K562 (cell line): ENCODE measurements around the gene USP32. TPM values are rescaled to one million over a fixed set of nuclear protein-coding genes. Genes with fewer than 3 reads are reported as not detected.
A peak's percentile ranks its signal among the peaks of the same experiment; 100 is the strongest.

Experiments used
- ARNT ChIP-seq, 2 experiments: fragments of 450-650 bp; IDR thresholded peaks; 2 replicates each; pipeline ENCODE4 v1.6.1; 2016; ENCODE audit warnings: mild to moderate bottlenecking in 1 of 2
- CEBPB ChIP-seq: fragments of 450-650 bp; IDR thresholded peaks from 2 replicates; pipeline ENCODE4 v1.6.1; 2016; ENCODE audit warnings: missing genetic modification characterization, missing compliant biosample characterization
- CREM ChIP-seq: IDR thresholded peaks from 2 replicates; pipeline ENCODE4 v1.6.1; 2014; ENCODE audit warnings: antibody characterized with exemption, low read depth
- E2F5 ChIP-seq: sonication (generic); formaldehyde crosslinking; IDR thresholded peaks from 2 replicates; pipeline ENCODE4 v1.8.0; 2022; ENCODE audit warnings: mild to moderate bottlenecking, missing genetic modification reagents
- ETV6 ChIP-seq, 3 experiments: fragments of 150-350 bp in 1 of 3; sonication (generic) in 1 of 3; formaldehyde crosslinking in 1 of 3; IDR thresholded peaks; 2 replicates each; pipeline versions ENCODE4 v1.6.1 to v1.8.0; 2014 to 2022; ENCODE audit warnings: borderline replicate concordance in 2 of 3, low read depth in 2 of 3, antibody characterized with exemption in 1 of 3, low read length in 1 of 3, mild to moderate bottlenecking in 1 of 3, missing genetic modification reagents in 1 of 3
- FOS ChIP-seq: IDR thresholded peaks from 3 replicates; pipeline ENCODE4 v1.6.1; 2011; ENCODE audit not compliant: insufficient read length; ENCODE audit errors: extremely low read depth
- FOXA3 ChIP-seq, 2 experiments: fragments of 450-650 bp in 1 of 2; sonication (generic) in 1 of 2; formaldehyde crosslinking; IDR thresholded peaks in 1 of 2; conservative IDR thresholded peaks in 1 of 2; 2 replicates each; pipeline versions ENCODE4 v1.4.0 to v1.8.0; 2020 to 2022; ENCODE audit warnings: mild to moderate bottlenecking in 2 of 2, missing genetic modification reagents in 1 of 2
- GTF2B ChIP-seq: IDR thresholded peaks from 2 replicates; pipeline ENCODE4 v1.6.1; 2011; ENCODE audit not compliant: insufficient read length; ENCODE audit errors: extremely low read depth
- MBD2 ChIP-seq: sonication (generic); IDR thresholded peaks from 2 replicates; pipeline ENCODE4 v1.6.1; 2016; ENCODE audit warnings: low read depth, borderline replicate concordance
- MCM5 ChIP-seq: fragments of 450-650 bp; IDR thresholded peaks from 2 replicates; pipeline ENCODE4 v1.6.1; 2016; ENCODE audit warnings: low read depth
- NCOA2 ChIP-seq, 2 experiments: fragments of 450-650 bp; IDR thresholded peaks; 2 replicates each; pipeline ENCODE4 v1.6.1; 2018; ENCODE audit warnings: mild to moderate bottlenecking in 2 of 2, moderate library complexity in 1 of 2; ENCODE audit not compliant: partially characterized antibody in 2 of 2
- OTX1 ChIP-seq: fragments of 450-650 bp; formaldehyde crosslinking; IDR thresholded peaks from 2 replicates; pipeline ENCODE4 v1.4.0; 2022; ENCODE audit warnings: mild to moderate bottlenecking
- POLR2AphosphoS2 ChIP-seq: IDR thresholded peaks from 2 replicates; pipeline ENCODE4 v1.6.1; 2012; ENCODE audit warnings: low read length, improper control_type of control experiment
- RBM15 ChIP-seq: fragments of 200-400 bp; formaldehyde crosslinking; IDR thresholded peaks from 2 replicates; pipeline ENCODE4 v1.6.1; 2018; ENCODE audit warnings: mild to moderate bottlenecking, low read length, moderate library complexity; ENCODE audit not compliant: insufficient read depth
- RBM34 ChIP-seq: fragments of 200-400 bp; formaldehyde crosslinking; IDR thresholded peaks from 2 replicates; pipeline ENCODE4 v1.6.1; 2018; ENCODE audit warnings: low read length, borderline replicate concordance; ENCODE audit not compliant: insufficient read depth
- SMAD2 ChIP-seq: fragments of 150-350 bp; IDR thresholded peaks from 2 replicates; pipeline ENCODE4 v1.6.1; 2014; ENCODE audit warnings: low read depth, mild to moderate bottlenecking, low read length
- SMARCC2 ChIP-seq: fragments of 450-650 bp; IDR thresholded peaks from 2 replicates; pipeline ENCODE4 v1.6.1; 2017; ENCODE audit warnings: antibody characterized with exemption, moderate library complexity, mild to moderate bottlenecking, low read depth
- SOX6 ChIP-seq: fragments of 450-650 bp; IDR thresholded peaks from 2 replicates; pipeline ENCODE4 v1.6.1; 2014; ENCODE audit warnings: mild to moderate bottlenecking
- SP1 ChIP-seq: sonication (generic); formaldehyde crosslinking; IDR thresholded peaks from 2 replicates; pipeline ENCODE4 v1.8.1; 2022; ENCODE audit warnings: mild to moderate bottlenecking, missing genetic modification reagents
- ZKSCAN8 ChIP-seq: fragments of 200-800 bp; sonication (Bioruptor generic); IDR thresholded peaks from 2 replicates; pipeline ENCODE4 v1.6.1; 2016; ENCODE audit warnings: missing genetic modification characterization, missing compliant biosample characterization
- ZNF140 ChIP-seq: fragments of 250-450 bp; sonication (Bioruptor Pico); IDR thresholded peaks from 2 replicates; pipeline ENCODE4 v1.8.0; 2021; ENCODE audit warnings: moderate library complexity, mild to moderate bottlenecking, inconsistent platforms
- ZNF316 ChIP-seq: fragments of 450-650 bp; IDR thresholded peaks from 2 replicates; pipeline ENCODE4 v1.6.1; 2016
- ZNF444 ChIP-seq: fragments of 250-450 bp; sonication (Bioruptor Pico); IDR thresholded peaks from 2 replicates; pipeline ENCODE4 v1.4.0; 2020; ENCODE audit warnings: mild to moderate bottlenecking, moderate library complexity
- ZNF695 ChIP-seq: fragments of 450-650 bp; formaldehyde crosslinking; IDR thresholded peaks from 2 replicates; pipeline ENCODE4 v1.4.0; 2020; ENCODE audit warnings: mild to moderate bottlenecking, moderate library complexity
- polyA plus RNA-seq, 8 experiments: library from polyadenylated mRNA; depleted of rRNA in 4 of 8; stranded (reverse) in 5 of 8; unstranded in 3 of 8; fragments of >200 nt; fragmentation: Nextera tagmentation in 2 of 8; fragmentation: Illumina TruSeq in 1 of 8; extraction: Ambion mirVana in 2 of 8; extraction: Trizol in 1 of 8; gene quantifications; 2 replicates each; pipeline versions ENCODE4 v1.2.1 to v1.2.3, GENCODE V29; 2011 to 2014; ENCODE audit warnings: inconsistent platforms in 1 of 8, missing spikeins in 1 of 8
- total RNA-seq, 7 experiments: library from RNA; depleted of rRNA in 6 of 7; stranded (reverse); fragments of >200 nt in 6 of 7; fragmentation: Illumina TruSeq in 2 of 7; extraction: Trizol in 2 of 7; gene quantifications; 2 replicates each; pipeline versions ENCODE4 v1.2.1 to v1.2.3, GENCODE V29; 2011 to 2021; ENCODE audit warnings: low replicate concordance in 1 of 7
- TF ChIP-seq, protein P1 (sequence below): fragments of 250-450 bp; sonication (Bioruptor Pico); IDR thresholded peaks from 2 replicates; pipeline ENCODE4 v1.8.0; 2021; ENCODE audit warnings: mild to moderate bottlenecking, moderate library complexity

Gene USP32
- total and polyA plus RNA-seq, 9 of the 15 experiments (the other 6 are each of a cell fraction or from before 2014, with no cell fraction given) = 18.0 to 69.3 (median 47.1) TPM

- TF ChIP-seq GTF2B = no peak
- TF ChIP-seq CREM = no peak
- no peak for TF ChIP-seq FOS
- TF ChIP-seq ZNF140 (CRISPR knock-in tag) = no peak
- TF ChIP-seq MCM5 = no peak
- no peak for TF ChIP-seq SP1 (CRISPR knock-in tag)
- TF ChIP-seq NCOA2 (IDR thresholded peaks at IDR 0.05; ENCODE audit: partially characterized antibody in 2 of 2) = no peak
- no peak for TF ChIP-seq ZKSCAN8 (CRISPR knock-in tag)
- peak in 1 of 2 experiments; percentile 75; a peak in 1 of 4 replicates for TF ChIP-seq ETV6 (IDR thresholded peaks at IDR 0.05; ENCODE audit: borderline replicate concordance in 1 of 2, low read depth in 2 of 2, low read length in 1 of 2)
- no peak for TF ChIP-seq ETV6 (CRISPR knock-in tag; IDR thresholded peaks at IDR 0.05; ENCODE audit: borderline replicate concordance)
- no peak for TF ChIP-seq OTX1 (CRISPR knock-in tag)
- no peak for TF ChIP-seq RBM34
- TF ChIP-seq RBM15 = no peak
- 0 out of 4 replicates have a peak, but pooled peaks of 1 of the 2 experiments have one; percentile 18 for TF ChIP-seq FOXA3 (CRISPR knock-in tag; conservative IDR thresholded peaks at IDR 0.05 in 1 of 2, IDR thresholded peaks at IDR 0.05 in 1 of 2)
- TF ChIP-seq ZNF695 = no peak
- no peak for TF ChIP-seq MBD2
- TF ChIP-seq ARNT (IDR thresholded peaks at IDR 0.05) = no peak
- TF ChIP-seq E2F5 (CRISPR knock-in tag) = no peak
- no peak for TF ChIP-seq SMAD2
- TF ChIP-seq ZNF444 = no peak
- peak; percentile 63 for TF ChIP-seq CEBPB (tag)
- TF ChIP-seq ZNF316 = no peak
- TF ChIP-seq SMARCC2 = peak; percentile 37; the same call in 1 of the 2 replicates
- no peak for TF ChIP-seq POLR2AphosphoS2
- TF ChIP-seq, protein P1, sequence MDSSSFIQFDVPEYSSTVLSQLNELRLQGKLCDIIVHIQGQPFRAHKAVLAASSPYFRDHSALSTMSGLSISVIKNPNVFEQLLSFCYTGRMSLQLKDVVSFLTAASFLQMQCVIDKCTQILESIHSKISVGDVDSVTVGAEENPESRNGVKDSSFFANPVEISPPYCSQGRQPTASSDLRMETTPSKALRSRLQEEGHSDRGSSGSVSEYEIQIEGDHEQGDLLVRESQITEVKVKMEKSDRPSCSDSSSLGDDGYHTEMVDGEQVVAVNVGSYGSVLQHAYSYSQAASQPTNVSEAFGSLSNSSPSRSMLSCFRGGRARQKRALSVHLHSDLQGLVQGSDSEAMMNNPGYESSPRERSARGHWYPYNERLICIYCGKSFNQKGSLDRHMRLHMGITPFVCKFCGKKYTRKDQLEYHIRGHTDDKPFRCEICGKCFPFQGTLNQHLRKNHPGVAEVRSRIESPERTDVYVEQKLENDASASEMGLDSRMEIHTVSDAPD (CRISPR knock-in tag) = no peak
- TF ChIP-seq SOX6 = peak; percentile 25; the same call in 1 of the 2 replicates
These were observed 20.0 kb downstream of the USP32 start (continued) for GRCh38 chr17:60371818-60372510.
